Neural cell (in vitro differentiated cells): ENCODE data around the gene ADAMTSL4. TPM values are rescaled to one million over a fixed set of nuclear protein-coding genes. Genes with fewer than 3 reads are reported as not detected.

ENCODE experiments used
- H2AFZ ChIP-seq: fragments of 200-600, 300-800 bp; sonication (generic), shearing (Covaris generic); 2 replicates; pipeline ENCODE4 v1.6.0; 2014; ENCODE audit warnings: low read depth, mild to moderate bottlenecking, antibody characterized with exemption, low read length, moderate library complexity
- H3F3A ChIP-seq: fragments of 200-600 bp; shearing (Covaris generic); 2 replicates; pipeline ENCODE4 v1.6.1; 2016; ENCODE audit warnings: mild to moderate bottlenecking, moderate library complexity, mixed read lengths, antibody characterized with exemption, low read length; ENCODE audit not compliant: insufficient read depth, poor library complexity, severe bottlenecking
- H3K27ac ChIP-seq: fragments of 200-600, 300-800 bp; sonication (generic), shearing (Covaris generic); 2 replicates; pipeline ENCODE4 v1.5.1; 2014; ENCODE audit warnings: mild to moderate bottlenecking, low read length, moderate library complexity
- H3K27me3 ChIP-seq: fragments of 300-800, 200-600 bp; sonication (generic), shearing (Covaris generic); 2 replicates; pipeline ENCODE4 v1.6.0; 2014; ENCODE audit warnings: mild to moderate bottlenecking, low read depth, low read length, moderate library complexity; ENCODE audit not compliant: insufficient read depth
- H3K36me3 ChIP-seq: fragments of 300-800, 200-600 bp; sonication (generic), shearing (Covaris generic); 2 replicates; pipeline ENCODE4 v1.5.1; 2014; ENCODE audit warnings: mild to moderate bottlenecking, antibody characterized with exemption, low read length, moderate library complexity; ENCODE audit not compliant: insufficient read depth
- H3K4me2 ChIP-seq: fragments of 300-800, 200-600 bp; sonication (generic), shearing (Covaris generic); 2 replicates; pipeline ENCODE4 v1.6.0; 2014; ENCODE audit warnings: mild to moderate bottlenecking, low read length
- H3K4me3 ChIP-seq: fragments of 300-800, 200-600 bp; sonication (generic), shearing (Covaris generic); 2 replicates; pipeline ENCODE4 v1.5.1; 2014; ENCODE audit warnings: mild to moderate bottlenecking, low read length, moderate library complexity
- H3K79me2 ChIP-seq: fragments of 200-600 bp; shearing (Covaris generic); replicated peaks from 2 replicates; pipeline ENCODE4 v1.6.0; 2014; ENCODE audit warnings: mild to moderate bottlenecking, low read length, moderate library complexity; ENCODE audit not compliant: insufficient read depth
- H3K9ac ChIP-seq: fragments of 300-800, 200-600 bp; sonication (generic), shearing (Covaris generic); 2 replicates; pipeline ENCODE4 v1.6.1; 2016; ENCODE audit warnings: mild to moderate bottlenecking, low read length, mixed read lengths
- H3K9me2 ChIP-seq: fragments of 200-600 bp; shearing (Covaris generic); 2 replicates; pipeline ENCODE4 v1.6.1; 2016; ENCODE audit warnings: mild to moderate bottlenecking, low read length, mixed read lengths; ENCODE audit not compliant: insufficient read depth
- H3K9me3 ChIP-seq: fragments of 200-600, 300-800 bp; sonication (generic), shearing (Covaris generic); 2 replicates; pipeline ENCODE4 v1.6.1; 2016; ENCODE audit warnings: mild to moderate bottlenecking, mixed run types, low read length, moderate library complexity, mixed read lengths
- H4K20me1 ChIP-seq: fragments of 200-600 bp; shearing (Covaris generic); 2 replicates; pipeline ENCODE4 v1.6.1; 2016; ENCODE audit warnings: mild to moderate bottlenecking, mixed run types; ENCODE audit not compliant: insufficient read depth
- EP300 ChIP-seq: fragments of 450-650 bp; conservative IDR thresholded peaks from 2 replicates; pipeline ENCODE4 v1.6.1; 2014; ENCODE audit warnings: antibody characterized with exemption, mild to moderate bottlenecking, moderate library complexity; ENCODE audit not compliant: poor library complexity, severe bottlenecking
- EZH2 ChIP-seq: fragments of 200-600, 300-800 bp; shearing (Covaris generic), sonication (generic); IDR thresholded peaks from 2 replicates; pipeline ENCODE4 v1.6.1; 2014; ENCODE audit warnings: antibody characterized with exemption, low read length, borderline replicate concordance, mild to moderate bottlenecking; ENCODE audit not compliant: insufficient read depth, poor library complexity, severe bottlenecking
- MXI1 ChIP-seq: fragments of 450-650 bp; conservative IDR thresholded peaks from 2 replicates; pipeline ENCODE4 v1.6.1; 2014; ENCODE audit warnings: antibody characterized with exemption, mild to moderate bottlenecking; ENCODE audit not compliant: poor library complexity, severe bottlenecking
- POLR2AphosphoS5 ChIP-seq: IDR thresholded peaks from 2 replicates; pipeline ENCODE4 v1.6.1; 2012
- RAD21 ChIP-seq: fragments of 450-650 bp; conservative IDR thresholded peaks from 2 replicates; pipeline ENCODE4 v1.6.1; 2014; ENCODE audit warnings: antibody characterized with exemption, mild to moderate bottlenecking, moderate library complexity
- SMC3 ChIP-seq: fragments of 450-650 bp; conservative IDR thresholded peaks from 2 replicates; pipeline ENCODE4 v1.6.1; 2014; ENCODE audit warnings: antibody characterized with exemption, mild to moderate bottlenecking, moderate library complexity; ENCODE audit not compliant: poor library complexity
- TAF1 ChIP-seq: IDR thresholded peaks from 2 replicates; pipeline ENCODE4 v1.6.1; 2012; ENCODE audit warnings: low read depth
- polyA plus RNA-seq: library from polyadenylated mRNA; depleted of rRNA; stranded (reverse); fragments of >200 nt; gene quantifications from 2 replicates; pipeline ENCODE4 v1.2.3, GENCODE V29; 2014
- TF ChIP-seq, protein P1 (sequence below): IDR thresholded peaks from 2 replicates; pipeline ENCODE4 v1.6.1; 2012; ENCODE audit warnings: borderline replicate concordance
- TF ChIP-seq, protein P2 (sequence below): fragments of 450-650 bp; IDR thresholded peaks from 2 replicates; pipeline ENCODE4 v1.5.1; 2014; ENCODE audit warnings: antibody characterized with exemption, mild to moderate bottlenecking, moderate library complexity; ENCODE audit not compliant: poor library complexity, severe bottlenecking

ADAMTSL4 gene
- polyA plus RNA-seq, 1 donor from 2014 or later, result not detected

DNA sequence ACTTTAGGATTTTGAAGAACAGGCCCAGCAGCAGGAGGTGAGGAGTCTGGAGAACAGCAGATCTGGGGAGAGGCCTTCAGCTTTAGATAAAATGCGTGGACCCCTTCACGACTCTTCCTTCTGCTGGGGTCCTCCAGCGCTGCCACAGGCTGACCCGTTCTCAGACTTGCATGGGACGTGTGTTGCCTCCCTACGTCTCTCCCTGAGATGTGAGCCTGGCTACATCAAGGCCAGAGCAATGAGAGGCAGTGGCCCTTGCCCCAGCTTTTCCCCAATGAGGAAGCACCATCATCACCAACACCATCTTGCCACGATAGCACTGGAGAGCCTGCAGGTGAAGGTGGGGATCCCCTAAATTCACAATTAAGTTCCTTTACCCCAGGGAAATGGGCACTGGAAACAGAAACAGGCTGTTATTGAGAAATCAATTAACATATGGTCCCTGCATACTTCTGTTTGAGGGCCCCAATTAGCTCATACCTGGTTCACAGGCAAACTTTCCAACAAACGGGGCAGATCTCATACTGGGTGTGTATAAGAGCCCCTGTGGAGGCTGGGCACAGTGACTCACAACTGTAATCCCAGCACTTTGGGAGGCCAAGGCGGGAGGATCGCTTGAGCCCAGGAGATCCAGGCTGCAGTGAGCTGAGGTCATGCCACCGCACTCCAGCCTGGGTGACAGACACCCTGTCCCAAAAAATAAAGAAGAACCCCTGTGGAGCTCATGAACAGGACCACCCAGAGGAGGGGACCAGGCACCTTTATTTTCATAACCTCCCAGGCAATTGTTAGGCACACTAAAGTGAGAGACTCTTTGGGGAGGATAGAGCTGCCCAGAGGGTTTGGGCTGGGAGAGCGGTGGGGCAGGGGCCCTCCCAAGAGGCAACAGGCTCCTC is 12.1 kb upstream of the ADAMTSL4 start:
- H3K9me3 ChIP-seq, result no peaks in the 10 kb centered on the region
- no peaks in the 10 kb centered on the region for H3K36me3 ChIP-seq
- TF ChIP-seq EP300, result no peak
- TF ChIP-seq, protein P1, sequence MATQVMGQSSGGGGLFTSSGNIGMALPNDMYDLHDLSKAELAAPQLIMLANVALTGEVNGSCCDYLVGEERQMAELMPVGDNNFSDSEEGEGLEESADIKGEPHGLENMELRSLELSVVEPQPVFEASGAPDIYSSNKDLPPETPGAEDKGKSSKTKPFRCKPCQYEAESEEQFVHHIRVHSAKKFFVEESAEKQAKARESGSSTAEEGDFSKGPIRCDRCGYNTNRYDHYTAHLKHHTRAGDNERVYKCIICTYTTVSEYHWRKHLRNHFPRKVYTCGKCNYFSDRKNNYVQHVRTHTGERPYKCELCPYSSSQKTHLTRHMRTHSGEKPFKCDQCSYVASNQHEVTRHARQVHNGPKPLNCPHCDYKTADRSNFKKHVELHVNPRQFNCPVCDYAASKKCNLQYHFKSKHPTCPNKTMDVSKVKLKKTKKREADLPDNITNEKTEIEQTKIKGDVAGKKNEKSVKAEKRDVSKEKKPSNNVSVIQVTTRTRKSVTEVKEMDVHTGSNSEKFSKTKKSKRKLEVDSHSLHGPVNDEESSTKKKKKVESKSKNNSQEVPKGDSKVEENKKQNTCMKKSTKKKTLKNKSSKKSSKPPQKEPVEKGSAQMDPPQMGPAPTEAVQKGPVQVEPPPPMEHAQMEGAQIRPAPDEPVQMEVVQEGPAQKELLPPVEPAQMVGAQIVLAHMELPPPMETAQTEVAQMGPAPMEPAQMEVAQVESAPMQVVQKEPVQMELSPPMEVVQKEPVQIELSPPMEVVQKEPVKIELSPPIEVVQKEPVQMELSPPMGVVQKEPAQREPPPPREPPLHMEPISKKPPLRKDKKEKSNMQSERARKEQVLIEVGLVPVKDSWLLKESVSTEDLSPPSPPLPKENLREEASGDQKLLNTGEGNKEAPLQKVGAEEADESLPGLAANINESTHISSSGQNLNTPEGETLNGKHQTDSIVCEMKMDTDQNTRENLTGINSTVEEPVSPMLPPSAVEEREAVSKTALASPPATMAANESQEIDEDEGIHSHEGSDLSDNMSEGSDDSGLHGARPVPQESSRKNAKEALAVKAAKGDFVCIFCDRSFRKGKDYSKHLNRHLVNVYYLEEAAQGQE, result no peak
- no peak for TF ChIP-seq RAD21
- no peak for TF ChIP-seq TAF1
- TF ChIP-seq EZH2, result no peak
- no peak for TF ChIP-seq POLR2AphosphoS5
- TF ChIP-seq, protein P2, sequence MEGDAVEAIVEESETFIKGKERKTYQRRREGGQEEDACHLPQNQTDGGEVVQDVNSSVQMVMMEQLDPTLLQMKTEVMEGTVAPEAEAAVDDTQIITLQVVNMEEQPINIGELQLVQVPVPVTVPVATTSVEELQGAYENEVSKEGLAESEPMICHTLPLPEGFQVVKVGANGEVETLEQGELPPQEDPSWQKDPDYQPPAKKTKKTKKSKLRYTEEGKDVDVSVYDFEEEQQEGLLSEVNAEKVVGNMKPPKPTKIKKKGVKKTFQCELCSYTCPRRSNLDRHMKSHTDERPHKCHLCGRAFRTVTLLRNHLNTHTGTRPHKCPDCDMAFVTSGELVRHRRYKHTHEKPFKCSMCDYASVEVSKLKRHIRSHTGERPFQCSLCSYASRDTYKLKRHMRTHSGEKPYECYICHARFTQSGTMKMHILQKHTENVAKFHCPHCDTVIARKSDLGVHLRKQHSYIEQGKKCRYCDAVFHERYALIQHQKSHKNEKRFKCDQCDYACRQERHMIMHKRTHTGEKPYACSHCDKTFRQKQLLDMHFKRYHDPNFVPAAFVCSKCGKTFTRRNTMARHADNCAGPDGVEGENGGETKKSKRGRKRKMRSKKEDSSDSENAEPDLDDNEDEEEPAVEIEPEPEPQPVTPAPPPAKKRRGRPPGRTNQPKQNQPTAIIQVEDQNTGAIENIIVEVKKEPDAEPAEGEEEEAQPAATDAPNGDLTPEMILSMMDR, result no peak
- no peak for TF ChIP-seq SMC3
- no peak for TF ChIP-seq MXI1
- no peaks in the 10 kb centered on the region for H3K79me2 ChIP-seq
- H2AFZ ChIP-seq, result no peak overlapping the region
- H3K9ac ChIP-seq, result no peak overlapping the region
- H3K27me3 ChIP-seq, result no peaks in the 10 kb centered on the region
- H3K27ac ChIP-seq, result no peak overlapping the region
- no peak overlapping the region for H3K4me3 ChIP-seq
- H3F3A ChIP-seq, result no peaks in the 10 kb centered on the region
- H3K9me2 ChIP-seq, result no peaks in the 10 kb centered on the region
- no peak overlapping the region for H3K4me2 ChIP-seq
- H4K20me1 ChIP-seq, result no peaks in the 10 kb centered on the region

DNA sequence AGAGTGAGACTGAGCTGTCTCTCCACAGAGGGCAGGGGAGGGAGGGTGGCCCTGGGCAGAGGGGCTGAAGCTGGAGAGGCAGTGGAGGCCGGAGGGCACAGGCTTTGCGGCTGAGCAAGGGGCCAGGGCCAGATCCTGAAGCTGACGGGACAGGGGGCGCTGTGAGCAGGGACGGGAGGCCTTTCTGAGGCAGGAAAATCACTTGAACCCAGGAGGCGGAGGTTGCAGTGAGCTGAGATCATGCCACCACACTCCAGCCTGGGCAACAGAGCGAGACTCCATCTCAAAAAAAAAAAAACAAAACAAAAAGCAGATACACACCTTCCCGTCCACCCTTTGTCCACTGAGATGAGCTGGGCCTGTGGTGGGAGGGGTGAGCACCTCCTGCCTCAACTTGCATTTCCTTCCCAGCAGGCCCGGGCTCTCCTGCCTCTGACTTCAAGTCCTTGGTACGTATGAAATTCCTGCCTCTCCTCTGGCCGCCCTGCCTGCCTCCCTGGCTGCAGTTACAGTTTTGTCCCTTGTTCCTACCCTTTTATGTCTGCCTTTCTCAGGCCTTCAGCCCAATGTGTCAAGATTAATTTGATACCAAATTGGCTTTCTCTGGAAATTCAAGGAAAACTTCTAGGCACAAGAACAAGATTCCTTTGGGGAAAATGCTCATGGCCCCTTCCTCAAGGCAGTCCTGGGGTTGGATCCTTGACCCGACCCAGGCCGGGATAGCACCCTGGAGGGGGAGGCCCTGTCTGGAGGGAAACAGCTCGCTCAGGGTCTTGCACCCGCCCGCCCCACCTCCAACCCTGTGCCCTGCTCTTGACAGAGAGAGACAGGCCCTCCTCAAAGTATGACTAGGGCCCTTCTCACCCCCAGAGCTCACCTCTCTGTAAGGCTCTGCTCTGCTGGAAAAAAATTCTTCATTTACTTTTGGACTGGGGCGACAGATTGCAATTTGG is 11.2 kb upstream of the ADAMTSL4 start:
- no peaks in the 10 kb centered on the region for H3F3A ChIP-seq
- H2AFZ ChIP-seq, result no peak overlapping the region
- H3K9me3 ChIP-seq, result no peaks in the 10 kb centered on the region
- no peaks in the 10 kb centered on the region for H3K79me2 ChIP-seq
- no peak overlapping the region for H3K4me3 ChIP-seq
- TF ChIP-seq, protein P1, result no peak
- no peak for TF ChIP-seq EP300
- TF ChIP-seq RAD21, result no peak
- TF ChIP-seq TAF1, result no peak
- TF ChIP-seq, protein P2, result no peak
- TF ChIP-seq MXI1, result no peak
- no peak for TF ChIP-seq POLR2AphosphoS5
- TF ChIP-seq EZH2, result no peak
- no peak overlapping the region for H3K27ac ChIP-seq
- H3K4me2 ChIP-seq, result no peak overlapping the region
- no peak overlapping the region for H3K9ac ChIP-seq
- H3K36me3 ChIP-seq, result no peaks in the 10 kb centered on the region
- H4K20me1 ChIP-seq, result no peaks in the 10 kb centered on the region
- H3K9me2 ChIP-seq, result no peaks in the 10 kb centered on the region
- no peaks in the 10 kb centered on the region for H3K27me3 ChIP-seq
